ENCODE data around the gene OPHN1.
A peak's percentile ranks its signal among the peaks of the same experiment; 100 is the strongest.

The OPHN1 gene, protein sequence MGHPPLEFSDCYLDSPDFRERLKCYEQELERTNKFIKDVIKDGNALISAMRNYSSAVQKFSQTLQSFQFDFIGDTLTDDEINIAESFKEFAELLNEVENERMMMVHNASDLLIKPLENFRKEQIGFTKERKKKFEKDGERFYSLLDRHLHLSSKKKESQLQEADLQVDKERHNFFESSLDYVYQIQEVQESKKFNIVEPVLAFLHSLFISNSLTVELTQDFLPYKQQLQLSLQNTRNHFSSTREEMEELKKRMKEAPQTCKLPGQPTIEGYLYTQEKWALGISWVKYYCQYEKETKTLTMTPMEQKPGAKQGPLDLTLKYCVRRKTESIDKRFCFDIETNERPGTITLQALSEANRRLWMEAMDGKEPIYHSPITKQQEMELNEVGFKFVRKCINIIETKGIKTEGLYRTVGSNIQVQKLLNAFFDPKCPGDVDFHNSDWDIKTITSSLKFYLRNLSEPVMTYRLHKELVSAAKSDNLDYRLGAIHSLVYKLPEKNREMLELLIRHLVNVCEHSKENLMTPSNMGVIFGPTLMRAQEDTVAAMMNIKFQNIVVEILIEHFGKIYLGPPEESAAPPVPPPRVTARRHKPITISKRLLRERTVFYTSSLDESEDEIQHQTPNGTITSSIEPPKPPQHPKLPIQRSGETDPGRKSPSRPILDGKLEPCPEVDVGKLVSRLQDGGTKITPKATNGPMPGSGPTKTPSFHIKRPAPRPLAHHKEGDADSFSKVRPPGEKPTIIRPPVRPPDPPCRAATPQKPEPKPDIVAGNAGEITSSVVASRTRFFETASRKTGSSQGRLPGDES

DNA sequence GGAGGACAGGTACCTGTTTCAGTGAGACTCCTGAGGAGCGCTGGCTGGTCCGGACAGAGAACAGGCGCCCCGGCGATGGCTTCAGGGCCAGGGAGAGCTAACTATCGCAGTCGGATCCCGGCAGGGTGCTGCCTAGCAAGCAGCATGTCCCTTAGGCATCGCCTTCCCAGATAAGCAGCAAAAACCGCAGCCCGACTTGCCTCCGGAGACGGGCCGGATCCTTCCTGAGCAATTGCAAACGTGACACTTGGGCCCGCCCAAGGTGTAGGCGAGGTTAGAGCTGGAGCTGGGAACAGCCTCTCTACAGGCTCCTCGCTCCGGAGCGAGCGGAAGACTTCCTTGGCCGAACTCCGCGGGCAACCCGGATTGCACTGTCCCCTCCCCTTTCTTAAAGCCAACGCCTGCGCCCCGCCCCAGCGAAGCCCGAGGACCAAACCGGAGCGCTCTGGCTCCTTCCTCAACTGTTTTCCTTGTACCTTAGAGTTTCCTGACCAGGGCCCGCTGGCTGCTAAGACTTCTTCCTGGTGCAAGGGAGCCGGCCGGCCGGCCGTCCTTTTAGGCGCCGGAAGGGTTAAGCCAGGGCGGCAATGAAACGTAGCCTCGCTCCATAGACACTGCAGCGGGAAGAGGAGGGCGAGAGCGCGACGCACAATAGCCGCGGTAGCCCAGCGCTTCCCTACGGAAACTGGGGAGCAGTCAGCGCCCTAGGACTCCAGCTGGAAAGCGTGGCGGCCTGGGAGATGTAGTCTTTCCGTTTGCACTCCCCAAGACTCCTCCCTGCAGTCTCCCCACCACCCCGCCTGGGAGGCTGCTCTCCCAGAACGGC lies at the start of gene OPHN1:
TSS of gene OPHN1 (minus strand) at position 341 of the 826 bp plus-strand sequence. CDS start 475 bp downstream, outside the sequence.
- peak; percentile 19 for DNase-seq

DNA sequence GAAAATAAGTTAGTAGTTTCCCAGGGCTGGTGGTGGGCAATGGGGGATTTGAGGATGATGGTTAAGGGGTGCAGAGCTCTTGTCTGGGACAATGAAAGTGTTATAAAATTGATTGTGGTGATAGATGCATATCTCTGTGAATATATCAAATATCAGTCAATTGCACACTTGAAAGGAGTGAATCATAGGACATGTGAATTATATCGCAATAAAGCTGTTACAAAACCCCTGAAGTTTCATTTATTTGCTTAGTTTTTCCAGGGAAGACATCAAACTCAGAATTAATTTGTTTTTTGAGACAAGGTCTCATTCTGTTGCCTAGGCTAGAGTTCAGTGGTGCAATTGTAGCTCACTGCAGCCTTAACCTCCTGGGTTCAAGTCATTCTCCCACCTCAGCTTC lies 47.7 kb upstream of the OPHN1 start:
- DNase-seq = no peak

DNA sequence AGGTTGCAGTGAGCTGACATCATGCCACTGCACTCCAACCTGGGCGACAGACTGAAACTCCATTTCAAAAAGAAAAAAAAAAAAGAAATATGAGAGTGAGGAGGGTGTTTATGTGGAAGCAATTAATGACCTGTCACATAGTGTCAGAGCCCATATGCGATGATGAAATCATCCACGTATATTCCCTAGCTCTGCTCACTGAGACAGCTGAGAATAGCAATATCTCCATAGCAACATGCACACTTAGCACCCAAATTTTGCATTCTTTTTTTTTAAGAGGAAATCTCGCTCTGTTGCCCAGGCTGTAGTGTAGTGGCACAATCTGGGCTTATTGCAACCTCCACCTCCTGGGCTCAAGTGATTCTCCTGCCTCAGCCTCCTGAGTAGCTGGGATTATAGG lies 31.5 kb upstream of the OPHN1 start:
- no peak for DNase-seq

DNA sequence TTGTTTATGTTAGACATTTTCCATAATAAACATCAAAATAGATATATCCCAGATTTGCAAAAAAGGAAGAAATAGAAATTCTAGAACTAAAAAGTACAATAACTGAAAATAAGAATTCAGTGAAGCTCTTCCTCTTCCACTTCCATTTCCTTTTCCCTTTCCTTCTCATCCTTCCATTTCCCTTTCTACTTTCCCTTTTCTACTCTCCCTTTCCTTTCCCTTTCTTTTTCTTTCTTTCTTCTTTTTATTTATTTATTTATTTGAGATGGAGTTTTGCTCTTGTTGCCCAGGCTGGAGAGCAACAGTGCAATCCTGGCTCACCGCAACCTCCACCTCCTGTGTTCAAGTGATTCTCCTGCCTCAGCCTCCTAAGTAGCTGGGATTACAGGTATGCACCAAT lies 30.6 kb upstream of the OPHN1 start:
- DNase-seq = no peak

DNA sequence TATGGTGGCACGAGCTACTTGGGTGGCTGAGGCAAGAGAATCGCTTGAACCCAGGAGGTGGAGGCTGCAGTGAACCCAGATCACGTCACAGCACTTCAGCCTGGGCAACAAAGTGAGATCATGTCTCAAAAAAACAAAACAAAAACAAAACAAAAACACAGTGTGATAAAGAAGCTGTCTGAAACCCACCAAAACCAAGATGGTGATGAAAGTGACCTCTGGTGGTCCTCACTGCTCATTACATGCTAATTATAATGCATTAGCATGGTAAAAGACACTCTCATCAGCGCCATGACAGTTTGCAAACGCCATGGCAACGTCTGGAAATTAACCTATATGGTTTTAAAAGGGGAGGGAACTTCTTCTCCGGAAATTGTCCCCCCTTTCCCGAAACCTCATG lies 29.4 kb upstream of the OPHN1 start:
- DNase-seq = no peak

DNA sequence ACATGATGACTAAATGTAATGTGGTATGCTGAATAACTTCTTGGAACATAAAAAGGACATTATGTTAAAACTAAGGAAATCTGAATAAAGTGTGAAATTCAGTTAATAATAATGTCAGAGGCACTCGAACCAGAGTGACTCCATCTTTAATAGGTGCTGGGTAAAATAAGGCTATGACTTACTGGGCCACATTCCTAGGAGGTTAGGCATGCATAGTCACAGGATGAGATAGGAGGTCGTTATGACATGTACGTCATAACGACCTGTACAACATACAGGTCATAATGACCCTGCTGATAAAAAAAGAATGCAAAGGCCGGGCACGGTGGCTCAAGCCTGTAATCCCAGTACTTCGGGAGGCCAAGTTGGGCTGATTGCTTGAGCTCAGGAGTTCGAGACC lies 28.9 kb upstream of the OPHN1 start:
- DNase-seq = no peak

DNA sequence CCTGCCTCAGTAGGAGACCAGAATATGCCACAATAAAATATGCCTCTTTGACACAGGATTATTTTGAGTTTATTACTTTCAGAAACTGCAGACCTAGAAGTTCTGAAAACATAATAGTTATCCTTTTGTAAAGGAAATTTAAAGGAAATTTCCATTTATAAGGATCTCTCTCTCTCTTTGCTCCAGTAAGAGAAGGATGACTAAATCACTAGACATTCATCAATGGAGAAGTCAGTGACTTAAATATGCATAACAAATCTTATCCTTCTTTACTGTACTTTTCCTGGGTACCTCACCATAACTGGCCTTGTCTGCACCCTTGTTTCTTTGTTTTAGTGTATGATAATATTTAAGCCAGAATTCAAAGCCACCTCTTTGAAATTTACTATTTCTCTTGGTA lies 28.3 kb upstream of the OPHN1 start:
- no peak for DNase-seq

DNA sequence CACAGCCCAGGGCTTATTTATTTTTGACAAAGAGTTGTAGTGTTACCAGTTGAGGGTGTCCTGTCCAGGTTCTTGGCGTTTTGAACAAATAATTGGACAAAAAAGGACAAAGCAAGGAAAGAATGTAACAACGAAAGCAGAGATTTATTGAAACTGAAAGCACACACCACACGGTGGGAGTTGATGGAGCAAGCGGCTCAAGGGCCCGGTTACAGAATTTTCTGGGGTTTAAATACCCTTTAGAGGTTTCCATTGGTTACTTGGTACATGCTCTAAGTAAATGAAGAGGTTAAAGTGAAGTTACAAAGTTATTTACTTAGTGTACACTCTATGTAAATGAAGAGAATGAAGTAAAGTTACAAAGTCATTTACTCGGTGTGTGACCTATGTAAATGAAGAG lies 27.8 kb upstream of the OPHN1 start:
- DNase-seq = no peak

DNA sequence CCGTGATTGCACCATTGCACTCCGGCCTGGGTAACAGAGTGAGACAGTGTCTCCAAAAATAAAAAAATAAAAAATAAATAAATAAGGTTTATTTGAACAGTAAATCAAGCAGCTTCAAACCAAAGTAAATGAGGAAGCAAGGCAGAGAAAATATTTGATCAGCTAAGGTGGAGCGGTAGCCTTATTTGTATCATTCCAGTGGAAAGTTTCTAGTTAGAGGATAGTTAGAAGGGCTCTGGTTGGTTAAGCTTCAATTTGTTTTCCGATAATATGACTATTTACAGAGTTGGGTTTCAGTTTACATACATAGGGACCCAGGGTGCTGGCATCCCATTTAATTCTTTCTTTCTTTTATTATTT lies 21.8 kb upstream of the OPHN1 start:
- no peak for DNase-seq

DNA sequence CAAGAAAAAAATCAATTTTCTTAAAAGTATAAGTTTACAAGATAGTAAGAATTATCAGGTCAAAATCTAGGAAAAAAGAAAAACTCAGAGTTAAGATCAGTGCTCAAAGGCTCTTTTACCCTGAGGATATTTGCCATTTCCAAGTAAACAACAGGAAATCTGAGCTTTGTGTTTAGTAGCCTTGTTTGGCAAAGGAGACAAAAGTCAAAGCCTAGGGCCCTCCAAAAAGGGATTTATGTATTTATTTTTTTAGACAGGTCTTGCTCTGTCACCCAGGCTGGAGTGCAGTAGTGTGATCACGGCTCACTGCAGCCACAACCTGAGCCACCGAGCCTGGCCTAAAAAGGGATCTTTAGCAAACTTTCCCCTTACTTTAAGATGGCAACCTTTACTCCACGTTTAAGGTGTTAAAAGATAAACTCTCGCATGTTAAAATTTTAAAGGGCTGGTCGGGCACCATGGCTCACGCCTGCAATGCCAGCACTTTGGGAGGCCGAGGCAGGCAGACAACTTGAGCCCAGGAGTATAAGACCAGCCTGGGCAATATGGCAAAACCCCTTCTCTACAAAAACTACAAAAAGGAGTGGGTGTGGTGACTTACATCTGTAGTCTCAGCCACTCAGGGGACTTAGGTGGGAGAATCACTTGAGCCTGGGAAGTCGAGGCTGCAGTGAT lies 21.3 kb upstream of the OPHN1 start:
- DNase-seq = no peak

DNA sequence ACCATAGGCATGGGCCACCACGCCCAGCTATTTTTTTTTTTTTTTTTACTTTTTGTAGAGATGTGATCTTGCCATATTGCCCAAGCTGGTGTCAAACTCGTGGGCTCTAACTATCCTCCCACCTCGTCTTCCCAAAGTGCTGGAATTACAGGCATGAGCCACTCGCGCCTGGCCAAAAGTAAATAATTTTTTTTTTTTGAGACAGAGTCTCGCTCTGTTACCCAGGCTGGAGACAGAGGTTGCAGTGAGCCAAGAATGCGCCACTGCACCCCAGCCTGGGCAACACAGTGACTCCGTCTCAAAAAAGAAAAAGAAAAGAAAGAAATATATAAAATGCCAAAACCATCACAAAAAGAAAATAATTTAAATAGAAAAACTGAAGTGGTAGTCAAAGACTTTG lies 18.4 kb upstream of the OPHN1 start:
- no peak for DNase-seq

DNA sequence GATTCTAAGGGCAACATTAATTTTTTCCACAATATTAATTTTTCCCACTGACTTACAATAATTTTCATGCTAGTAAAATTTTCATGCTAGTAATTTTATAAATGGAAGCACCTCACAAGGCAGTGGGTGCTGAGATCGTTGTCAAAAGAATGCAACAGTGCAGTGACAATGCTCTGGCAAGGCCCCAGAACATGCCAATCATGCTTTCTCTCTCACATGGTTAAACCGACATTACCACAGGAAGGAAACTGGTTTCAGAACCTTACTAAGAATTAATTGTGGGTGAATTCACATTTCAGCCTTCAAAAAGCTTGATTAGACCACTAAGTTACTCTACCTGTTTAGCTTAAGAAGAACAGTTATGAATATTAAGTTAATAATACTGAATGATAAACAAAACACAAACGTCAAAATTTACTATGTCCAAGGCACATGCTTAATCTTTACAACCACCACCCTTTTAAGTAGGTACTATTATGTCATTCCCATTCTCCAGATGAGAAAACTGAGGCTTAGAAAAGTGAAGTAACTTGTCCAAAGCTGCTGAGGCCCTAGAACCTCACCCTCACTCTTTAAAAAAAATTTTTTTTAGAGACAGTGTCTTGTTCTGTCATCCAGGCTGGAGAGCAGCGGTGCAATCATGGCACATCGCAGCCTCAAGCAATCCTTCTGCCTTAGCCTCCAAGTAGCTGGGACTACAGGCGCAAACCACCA lies 10.0 kb upstream of the OPHN1 start:
- no peak for DNase-seq

DNA sequence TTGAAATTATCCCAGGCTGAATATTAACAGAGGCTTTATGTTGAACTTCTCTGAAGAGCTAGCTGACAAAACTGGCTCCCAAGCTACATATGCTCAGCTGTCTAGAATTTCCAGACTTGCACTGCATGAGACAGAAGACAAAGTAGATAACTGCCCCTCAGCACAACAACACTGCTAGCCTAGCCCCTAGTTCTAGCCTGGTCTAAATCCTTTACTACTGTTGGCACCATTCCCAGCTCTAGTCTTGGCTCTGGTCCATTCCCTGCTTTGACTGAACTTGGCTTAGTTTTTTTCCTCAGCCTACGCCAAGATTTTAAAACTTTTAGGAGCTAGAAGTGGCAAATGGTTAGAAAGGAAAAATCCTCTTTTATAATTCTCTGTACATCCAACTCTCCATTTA lies 7.6 kb upstream of the OPHN1 start:
- DNase-seq = no peak

DNA sequence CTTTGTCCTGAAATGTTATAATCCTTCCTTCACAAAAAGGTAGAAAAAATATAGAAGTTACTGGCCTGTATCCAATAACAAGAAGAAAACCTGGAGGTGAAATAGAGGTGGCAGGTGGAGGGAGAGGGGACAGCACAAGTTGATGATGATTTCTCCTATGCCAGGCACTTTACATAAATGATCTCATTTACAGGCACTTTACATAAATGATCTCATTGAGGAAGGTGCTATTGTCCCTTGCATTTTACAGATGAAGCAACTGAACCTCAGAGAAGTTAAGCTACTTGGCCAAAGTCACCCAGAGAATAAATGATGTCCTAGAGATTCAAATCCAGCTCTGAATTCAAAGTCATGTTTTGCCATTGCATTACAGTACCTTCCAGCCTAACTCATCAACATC lies 7.1 kb upstream of the OPHN1 start:
- no peak for DNase-seq

DNA sequence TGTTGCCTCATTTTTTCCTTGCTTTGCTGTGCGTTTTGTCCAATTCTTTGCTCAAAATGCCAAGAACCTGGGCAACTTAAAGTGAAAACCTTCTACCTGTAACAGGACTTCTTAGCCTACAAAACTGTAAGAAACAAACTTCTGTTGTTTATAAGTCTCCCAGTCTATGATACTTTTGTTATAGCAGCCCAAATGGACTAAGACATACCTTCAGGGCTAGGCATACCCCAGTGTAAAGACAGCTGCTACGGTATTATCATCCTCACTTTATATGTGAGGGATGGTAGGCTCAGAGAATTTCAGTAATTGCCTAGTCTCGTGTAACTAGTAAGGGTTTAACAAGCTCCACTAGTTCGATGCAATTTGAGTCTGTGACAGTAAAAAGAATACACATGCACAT lies 6.0 kb upstream of the OPHN1 start:
- DNase-seq = no peak

DNA sequence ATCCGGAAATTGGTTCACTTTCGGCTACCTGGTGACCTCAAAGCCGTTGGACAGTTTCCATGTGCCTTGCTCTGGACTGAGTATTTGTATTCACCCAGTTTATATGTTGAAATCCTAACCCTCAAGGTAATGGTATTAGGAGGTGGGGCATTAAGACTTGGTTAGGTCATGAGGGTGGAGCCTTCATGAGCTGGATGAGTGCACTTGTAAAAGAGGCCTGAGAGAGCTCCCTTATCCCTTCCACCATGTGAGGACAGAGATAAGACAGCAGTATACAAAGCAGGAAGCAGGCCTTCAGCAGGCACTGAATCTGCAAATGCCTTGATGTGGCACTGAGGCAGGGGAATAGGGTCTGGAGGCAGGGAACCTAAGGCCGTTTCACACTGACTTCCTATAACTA lies 5.3 kb upstream of the OPHN1 start:
- no peak for DNase-seq

DNA sequence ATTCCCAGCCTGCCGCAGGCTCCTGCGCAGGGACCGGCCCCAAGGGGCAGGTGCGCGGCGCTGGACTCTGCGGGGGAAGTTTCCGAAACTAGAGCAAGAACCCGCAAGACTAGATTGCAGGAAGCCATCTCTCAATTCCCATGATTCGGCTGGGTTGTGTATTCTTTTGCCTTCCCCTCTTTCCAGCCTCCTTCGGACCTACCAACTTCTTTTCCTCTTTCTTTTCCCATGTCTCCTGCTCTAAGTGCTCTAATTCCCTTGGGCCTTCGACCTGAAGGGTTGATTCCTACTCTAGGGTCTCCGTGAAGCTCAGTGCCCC lies 645 bp upstream of the OPHN1 start:
- no peak for DNase-seq

DNA sequence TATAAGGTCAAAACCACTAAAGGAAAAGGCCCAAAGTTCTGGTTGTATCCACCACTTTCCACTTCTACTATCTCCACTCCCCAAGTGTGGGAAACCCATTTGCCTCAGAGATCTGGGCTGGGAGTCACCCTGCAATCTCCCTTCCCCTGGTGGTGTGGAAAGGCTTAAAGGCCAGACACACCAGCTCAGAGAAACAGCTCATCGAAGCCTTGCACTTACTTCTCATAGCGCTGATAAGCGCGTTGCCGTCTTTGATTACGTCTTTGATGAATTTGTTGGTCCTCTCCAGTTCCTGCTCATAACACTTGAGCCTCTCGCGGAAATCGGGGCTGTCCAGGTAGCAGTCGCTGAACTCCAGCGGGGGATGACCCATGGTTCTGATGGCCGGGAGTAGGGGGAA lies 647 bp downstream of the OPHN1 start:
- DNase-seq = no peak

DNA sequence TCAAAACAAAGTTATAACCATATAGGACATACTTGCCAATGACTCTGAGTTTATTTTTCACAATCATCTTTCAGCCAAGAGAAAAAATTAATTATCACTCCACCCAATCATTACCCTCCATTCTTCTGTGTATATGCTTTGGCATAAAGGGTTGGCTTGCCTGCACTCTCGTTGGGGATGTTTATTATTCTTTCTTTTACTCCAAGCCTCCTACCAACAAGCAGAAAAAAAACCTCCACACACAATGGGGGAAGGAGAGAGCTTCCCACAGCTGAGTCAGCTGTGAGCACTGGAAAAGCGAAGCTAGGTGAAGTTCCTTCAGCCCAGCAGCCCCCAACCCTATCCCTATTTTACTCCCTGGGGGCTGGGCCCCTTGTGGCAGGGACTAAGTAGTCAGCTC lies 1.5 kb downstream of the OPHN1 start:
- DNase-seq = no peak

DNA sequence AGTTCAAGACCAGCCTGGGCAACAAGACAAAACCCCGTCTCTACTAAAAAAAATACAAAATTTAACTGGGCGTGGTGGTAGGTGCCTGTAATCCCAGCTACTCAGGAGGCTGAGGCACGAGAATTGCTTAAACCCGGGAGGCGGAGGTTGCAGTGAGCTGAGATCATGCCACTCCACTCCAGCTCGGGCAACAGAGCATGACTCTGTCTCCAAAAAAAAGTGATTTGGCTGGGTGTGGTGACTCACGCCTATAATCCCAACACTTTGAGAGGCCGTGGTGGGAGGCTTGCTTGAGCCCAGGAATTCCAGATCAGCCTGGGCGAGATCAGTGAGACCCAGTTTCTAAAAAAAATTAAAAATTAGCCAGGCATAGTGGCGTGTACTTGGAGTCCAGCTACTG lies 4.1 kb downstream of the OPHN1 start:
- no peak for DNase-seq

DNA sequence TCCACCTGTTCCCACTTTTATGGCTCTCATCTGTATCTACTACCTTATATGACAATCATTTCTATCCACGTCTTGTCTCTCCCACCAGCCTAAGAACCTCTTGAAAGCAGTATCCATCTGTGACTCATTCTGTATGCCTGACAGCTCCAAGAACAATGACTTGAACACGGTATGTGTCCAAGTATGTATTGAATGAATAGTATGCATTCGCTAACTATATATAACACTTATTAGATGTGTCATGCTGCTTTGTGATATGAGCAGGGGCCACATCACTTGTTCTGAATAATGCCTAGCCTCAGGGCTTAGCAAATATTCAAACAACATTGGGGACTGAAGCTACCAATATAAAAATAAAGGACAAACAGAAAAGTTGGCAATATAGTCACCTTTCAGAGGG lies 4.9 kb downstream of the OPHN1 start:
- DNase-seq = no peak

DNA sequence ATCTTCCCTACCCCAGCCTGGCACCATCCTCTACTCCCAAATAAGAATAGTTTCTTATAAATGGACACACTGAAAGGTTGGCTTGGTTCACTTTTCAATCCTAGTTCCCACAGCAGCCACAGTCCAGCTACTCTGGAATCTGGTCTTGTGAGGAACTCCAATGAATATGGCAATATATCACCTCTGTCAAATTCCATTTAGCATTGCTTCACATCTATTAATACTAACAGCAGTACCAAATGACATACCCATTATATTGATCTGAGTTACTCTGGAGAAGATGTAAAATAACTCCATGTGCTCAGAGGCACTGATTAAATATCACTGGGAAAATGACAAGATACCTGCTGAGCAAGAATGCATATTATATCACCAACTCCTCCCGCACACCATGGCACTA lies 8.6 kb downstream of the OPHN1 start:
- no peak for DNase-seq

DNA sequence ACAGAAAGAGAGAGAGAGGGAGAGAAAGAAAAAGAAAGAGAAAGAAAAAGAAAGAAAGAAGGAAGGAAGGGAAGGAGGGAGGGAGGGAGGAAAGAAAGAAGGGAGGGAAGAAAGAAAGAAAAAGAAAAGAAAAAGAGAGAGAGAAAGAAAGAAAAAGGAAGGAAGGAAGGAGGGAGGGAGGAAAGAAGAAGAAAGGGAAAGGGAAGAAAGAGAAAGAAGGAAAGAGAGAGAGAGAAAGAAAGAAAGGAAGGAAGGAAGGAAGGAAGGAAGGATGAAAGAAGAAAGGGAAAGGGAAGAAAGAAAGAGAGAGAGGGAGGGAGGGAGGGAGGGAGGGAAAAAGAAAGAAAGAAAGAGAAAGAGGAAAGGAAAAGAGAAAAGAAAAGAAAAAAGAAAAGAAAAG lies 10.8 kb downstream of the OPHN1 start:
- DNase-seq = no peak
